GM08714 (cell line): ENCODE measurements around the gene FCHO1.

ENCODE experiments used
- H3K4me3 ChIP-seq: fragments of 200-500 bp; sonication (Bioruptor generic); 2 replicates; pipeline ENCODE4 v1.5.1; 2014; ENCODE audit warnings: mild to moderate bottlenecking, low read length, inconsistent platforms
- ZNF274 ChIP-seq: IDR thresholded peaks from 2 replicates; pipeline ENCODE4 v1.6.1; 2012; ENCODE audit warnings: mild to moderate bottlenecking, low read depth, low read length

Gene FCHO1

GRCh38 chr19:17805427-17805826, 54.1 kb downstream of the FCHO1 start:
- TF ChIP-seq ZNF274, result no peak
- no peak overlapping the region for H3K4me3 ChIP-seq

DNA sequence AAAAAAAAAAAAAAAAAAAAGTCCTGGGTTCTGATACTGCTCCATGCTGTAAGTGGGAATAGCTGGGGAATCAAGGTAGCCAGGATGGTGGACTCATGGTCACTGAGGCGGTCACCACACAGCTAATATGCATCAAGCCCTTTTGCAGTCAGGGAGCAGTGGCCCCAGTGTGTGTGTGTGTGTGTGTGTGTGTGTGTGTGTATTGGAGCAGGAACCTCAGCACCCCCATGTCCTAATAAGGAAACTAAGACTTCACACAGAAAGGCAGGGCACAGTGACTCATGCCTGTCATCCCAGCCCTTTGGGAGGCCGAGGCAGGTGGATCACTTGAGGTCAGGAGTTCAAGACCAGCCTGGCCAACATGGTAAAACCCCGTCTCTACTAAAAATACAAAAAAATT, 55.7 kb downstream of the FCHO1 start:
- H3K4me3 ChIP-seq, result no peak overlapping the region
- TF ChIP-seq ZNF274, result no peak

GRCh38 chr19:17807731-17808316, 56.5 kb downstream of the FCHO1 start:
- H3K4me3 ChIP-seq, result no peak overlapping the region
- TF ChIP-seq ZNF274, result no peak

GRCh38 chr19:17811103-17811502, 59.8 kb downstream of the FCHO1 start:
- no peak overlapping the region for H3K4me3 ChIP-seq
- no peak for TF ChIP-seq ZNF274

DNA sequence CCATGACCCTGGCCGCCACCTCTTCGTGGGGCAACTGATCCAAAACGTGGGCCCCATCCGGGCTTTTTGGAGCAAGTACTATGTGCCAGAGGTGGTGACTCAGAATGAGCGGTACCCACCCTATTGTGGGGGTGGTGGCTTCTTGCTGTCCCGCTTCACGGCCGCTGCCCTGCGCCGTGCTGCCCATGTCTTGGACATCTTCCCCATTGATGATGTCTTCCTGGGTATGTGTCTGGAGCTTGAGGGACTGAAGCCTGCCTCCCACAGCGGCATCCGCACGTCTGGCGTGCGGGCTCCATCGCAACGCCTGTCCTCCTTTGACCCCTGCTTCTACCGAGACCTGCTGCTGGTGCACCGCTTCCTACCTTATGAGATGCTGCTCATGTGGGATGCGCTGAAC, 60.4 kb downstream of the FCHO1 start:
- TF ChIP-seq ZNF274, result no peak

DNA sequence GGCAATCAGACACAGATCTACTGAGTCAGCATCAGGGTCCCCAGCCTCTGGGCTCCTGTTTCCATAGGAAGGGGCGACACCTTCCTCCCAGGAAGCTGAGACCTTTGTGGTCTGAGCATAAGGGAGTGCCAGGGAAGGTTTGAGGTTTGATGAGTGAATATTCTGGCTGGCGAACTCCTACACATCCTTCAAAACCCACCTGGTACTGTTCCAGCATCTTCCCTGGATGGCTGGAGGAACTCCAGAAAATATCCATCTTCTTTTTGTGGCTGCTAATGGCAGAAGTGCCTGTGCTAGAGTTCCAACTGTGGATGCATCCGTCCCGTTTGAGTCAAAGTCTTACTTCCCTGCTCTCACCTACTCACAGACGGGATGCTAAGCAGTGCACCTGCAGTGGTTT, 60.8 kb downstream of the FCHO1 start:
- no peak for TF ChIP-seq ZNF274
- no peak overlapping the region for H3K4me3 ChIP-seq

More for the DNA sequence above, 60.4 kb downstream of the FCHO1 start:
- no peak overlapping the region for H3K4me3 ChIP-seq

DNA sequence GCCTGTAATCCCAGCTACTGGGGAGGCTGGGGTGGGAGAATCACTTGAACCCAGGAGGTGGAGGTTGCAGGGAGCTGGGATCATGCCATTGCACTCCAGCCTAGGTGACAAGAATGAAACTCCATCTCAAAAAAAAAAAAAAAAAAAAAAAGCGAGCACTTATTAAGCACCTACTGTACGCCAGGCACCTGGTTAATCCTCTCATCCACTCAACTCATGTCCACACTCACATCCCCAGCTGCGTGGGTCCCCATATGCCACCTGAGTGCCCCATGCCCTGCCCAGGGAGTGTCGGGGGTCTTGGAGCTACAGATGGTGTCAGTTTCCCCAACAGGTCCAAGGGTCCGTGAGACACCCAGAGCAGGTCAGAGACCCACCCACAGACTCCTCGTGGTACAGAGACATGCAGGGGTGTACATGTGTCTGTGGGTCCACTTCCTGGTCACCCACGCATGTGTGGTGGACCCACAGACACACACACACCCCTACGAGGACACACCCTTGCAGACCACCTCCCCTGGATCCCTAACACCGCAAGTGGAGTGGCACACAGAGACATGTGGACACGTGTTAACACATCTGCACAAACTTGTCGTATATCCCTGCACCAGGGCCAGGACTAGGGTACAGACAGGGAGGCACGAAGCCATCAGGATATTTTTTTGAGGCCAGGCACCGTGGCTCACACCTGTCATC, 66.5 kb downstream of the FCHO1 start:
- no peak overlapping the region for H3K4me3 ChIP-seq
- TF ChIP-seq ZNF274, result no peak

DNA sequence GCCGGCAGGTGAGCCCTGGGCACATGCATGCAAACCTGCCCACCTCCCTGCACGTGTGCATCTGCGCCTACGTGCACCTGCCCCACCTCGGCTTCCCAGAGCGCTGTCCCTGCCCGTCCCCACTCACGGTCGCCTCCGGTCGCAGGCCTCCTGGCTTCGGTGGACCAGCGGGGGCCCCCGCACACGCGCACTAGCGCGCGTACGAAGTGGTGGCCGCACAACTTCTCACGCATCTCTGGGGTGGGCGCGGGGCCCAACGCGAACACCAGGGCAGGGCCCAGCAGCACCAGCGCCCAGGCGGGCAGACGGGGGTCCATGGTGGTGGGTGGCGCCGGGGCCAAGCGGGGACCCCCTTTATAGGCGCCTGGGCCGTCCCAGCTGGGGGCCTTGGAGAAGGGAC, 69.9 kb downstream of the FCHO1 start, which contains the start of gene INSL3:
INSL3 (minus strand) TSS at position 330 of the 400 bp plus-strand sequence; CDS start at position 317, 13 bp downstream.
- TF ChIP-seq ZNF274, result no peak
- H3K4me3 ChIP-seq, result no peak within 1 kb of the TSS

DNA sequence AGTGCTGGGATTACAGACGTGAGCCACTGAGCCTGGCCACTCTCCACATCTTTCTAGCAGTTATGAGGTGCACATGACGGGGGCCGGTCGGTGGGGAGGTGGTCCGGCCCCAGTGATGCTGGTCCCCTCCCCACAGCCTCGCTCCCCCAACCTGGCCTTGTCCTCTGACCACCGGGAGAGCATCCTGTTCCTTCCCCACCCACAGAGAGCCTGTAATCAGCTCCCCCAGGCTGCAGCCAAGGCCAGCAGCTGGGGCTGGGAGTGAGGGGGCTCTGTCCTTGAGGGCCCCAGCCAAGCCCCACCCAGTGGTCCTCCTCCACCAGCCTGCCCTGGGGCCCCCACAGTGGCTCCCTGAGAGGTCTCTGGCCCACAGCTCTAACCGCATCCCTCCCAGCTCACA, 73.1 kb downstream of the FCHO1 start:
- TF ChIP-seq ZNF274, result no peak
- no peak overlapping the region for H3K4me3 ChIP-seq

- no peak for TF ChIP-seq ZNF274
- no peak overlapping the region for H3K4me3 ChIP-seq
These were observed 75.3 kb downstream of the FCHO1 start for GRCh38 chr19:17826508-17827056.

- no peak overlapping the region for H3K4me3 ChIP-seq
- no peak for TF ChIP-seq ZNF274
These were observed 78.7 kb downstream of the FCHO1 start for GRCh38 chr19:17829855-17830566.

DNA sequence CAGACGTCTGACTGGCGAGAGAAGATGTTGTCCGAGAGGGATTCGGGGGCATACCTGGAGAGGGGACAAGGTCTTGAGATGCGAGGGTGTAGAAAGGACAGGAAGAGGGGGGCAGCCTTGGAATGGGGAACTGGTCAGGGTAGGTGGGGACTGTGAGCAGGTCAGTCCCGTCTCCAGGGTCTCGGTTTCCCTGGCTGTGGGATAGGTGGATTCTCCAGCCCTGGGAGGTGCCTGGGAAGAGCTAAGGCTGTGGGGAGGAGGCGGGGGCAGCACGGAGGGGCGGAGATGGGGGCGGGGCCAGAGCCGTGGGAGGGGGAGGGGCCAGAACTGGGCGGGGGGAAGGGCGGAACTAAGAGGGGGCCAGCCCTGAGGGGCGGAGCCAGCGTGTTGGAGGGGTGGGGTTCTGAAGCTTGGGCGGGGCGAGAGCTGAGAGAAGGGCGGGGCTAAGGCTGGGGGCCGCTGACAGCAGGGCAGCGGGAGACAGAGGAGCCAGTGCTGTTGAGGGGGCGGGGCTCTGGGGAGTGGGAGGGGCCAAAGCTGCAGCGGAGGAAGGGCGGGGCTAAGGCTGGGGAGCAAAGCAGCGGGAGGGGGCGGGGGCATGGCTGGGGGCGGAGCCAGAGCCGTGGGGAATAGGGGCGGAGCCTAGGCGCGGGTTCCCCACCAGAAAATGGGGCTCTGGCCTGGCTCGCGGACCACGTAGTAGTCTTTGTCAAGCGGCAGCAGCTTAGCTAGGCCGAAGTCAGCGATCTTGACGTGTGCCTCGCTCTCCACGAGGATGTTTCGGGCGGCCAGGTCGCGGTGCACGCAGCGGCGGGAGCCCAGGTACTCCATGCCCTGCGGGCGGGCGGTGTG, 79.5 kb downstream of the FCHO1 start:
- H3K4me3 ChIP-seq, result no peak overlapping the region
- TF ChIP-seq ZNF274, result no peak

DNA sequence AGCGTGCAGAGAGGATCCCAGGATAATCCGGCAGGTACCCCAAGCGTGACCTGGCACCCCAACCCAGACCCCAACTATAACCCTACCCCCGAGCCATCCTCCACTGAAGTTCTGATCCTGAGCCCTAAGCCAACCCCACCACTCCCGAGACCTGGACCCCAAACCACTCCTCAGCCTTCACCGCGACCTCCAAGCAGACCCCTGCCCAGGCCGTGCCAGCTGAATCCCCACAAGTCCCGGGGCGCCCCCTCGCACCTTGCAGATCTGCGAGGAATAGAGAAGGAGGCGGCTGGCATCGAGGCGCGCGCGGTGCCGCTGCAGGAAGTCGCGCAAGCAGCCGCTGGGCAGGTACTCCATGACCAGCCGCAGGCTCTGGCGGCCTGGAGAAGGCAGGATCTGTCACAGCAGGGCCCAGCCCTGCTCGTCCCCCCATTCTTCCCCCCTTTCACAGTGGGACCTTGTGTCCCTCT, 80.2 kb downstream of the FCHO1 start:
- no peak overlapping the region for H3K4me3 ChIP-seq
- TF ChIP-seq ZNF274, result no peak
